ENCODE results near the gene ADNP. TPM values are rescaled to one million over a fixed set of nuclear protein-coding genes. Genes with fewer than 3 reads are reported as not detected.

The ADNP gene
- total RNA-seq, 1 experiment from 2014 or later: 106 TPM

GRCh38 chr20:50842821-50843220, 88.4 kb downstream of the ADNP start:
- CTCF ChIA-PET: no interaction called here
- H3K27me3 Mint-ChIP-seq (ENCODE audit: low read depth): no peaks in the 10 kb centered on the region
- POLR2A ChIA-PET: no interaction called here
- no peak for TF ChIP-seq NR2C2 (CRISPR knock-in tag; IDR thresholded peaks at IDR 0.05)
- TF ChIP-seq ZNF317 (CRISPR knock-in tag; IDR thresholded peaks at IDR 0.05; ENCODE audit: borderline replicate concordance, low read depth): no peak
- no peak for TF ChIP-seq SMAD3 (CRISPR knock-in tag; IDR thresholded peaks at IDR 0.05; ENCODE audit: borderline replicate concordance)
- no peak for TF ChIP-seq CREB1 (CRISPR knock-in tag; IDR thresholded peaks at IDR 0.05)
- TF ChIP-seq ETV6 (CRISPR knock-in tag; IDR thresholded peaks at IDR 0.05): no peak
- TF ChIP-seq NFYB (CRISPR knock-in tag; conservative IDR thresholded peaks at IDR 0.05; ENCODE audit: low read depth): no peak
- TF ChIP-seq, protein P1, sequence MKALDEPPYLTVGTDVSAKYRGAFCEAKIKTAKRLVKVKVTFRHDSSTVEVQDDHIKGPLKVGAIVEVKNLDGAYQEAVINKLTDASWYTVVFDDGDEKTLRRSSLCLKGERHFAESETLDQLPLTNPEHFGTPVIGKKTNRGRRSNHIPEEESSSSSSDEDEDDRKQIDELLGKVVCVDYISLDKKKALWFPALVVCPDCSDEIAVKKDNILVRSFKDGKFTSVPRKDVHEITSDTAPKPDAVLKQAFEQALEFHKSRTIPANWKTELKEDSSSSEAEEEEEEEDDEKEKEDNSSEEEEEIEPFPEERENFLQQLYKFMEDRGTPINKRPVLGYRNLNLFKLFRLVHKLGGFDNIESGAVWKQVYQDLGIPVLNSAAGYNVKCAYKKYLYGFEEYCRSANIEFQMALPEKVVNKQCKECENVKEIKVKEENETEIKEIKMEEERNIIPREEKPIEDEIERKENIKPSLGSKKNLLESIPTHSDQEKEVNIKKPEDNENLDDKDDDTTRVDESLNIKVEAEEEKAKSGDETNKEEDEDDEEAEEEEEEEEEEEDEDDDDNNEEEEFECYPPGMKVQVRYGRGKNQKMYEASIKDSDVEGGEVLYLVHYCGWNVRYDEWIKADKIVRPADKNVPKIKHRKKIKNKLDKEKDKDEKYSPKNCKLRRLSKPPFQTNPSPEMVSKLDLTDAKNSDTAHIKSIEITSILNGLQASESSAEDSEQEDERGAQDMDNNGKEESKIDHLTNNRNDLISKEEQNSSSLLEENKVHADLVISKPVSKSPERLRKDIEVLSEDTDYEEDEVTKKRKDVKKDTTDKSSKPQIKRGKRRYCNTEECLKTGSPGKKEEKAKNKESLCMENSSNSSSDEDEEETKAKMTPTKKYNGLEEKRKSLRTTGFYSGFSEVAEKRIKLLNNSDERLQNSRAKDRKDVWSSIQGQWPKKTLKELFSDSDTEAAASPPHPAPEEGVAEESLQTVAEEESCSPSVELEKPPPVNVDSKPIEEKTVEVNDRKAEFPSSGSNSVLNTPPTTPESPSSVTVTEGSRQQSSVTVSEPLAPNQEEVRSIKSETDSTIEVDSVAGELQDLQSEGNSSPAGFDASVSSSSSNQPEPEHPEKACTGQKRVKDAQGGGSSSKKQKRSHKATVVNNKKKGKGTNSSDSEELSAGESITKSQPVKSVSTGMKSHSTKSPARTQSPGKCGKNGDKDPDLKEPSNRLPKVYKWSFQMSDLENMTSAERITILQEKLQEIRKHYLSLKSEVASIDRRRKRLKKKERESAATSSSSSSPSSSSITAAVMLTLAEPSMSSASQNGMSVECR (CRISPR knock-in tag; IDR thresholded peaks at IDR 0.05; ENCODE audit: borderline replicate concordance): no peak
- no peak for TF ChIP-seq MAX (CRISPR knock-in tag; IDR thresholded peaks at IDR 0.05)
- TF ChIP-seq, protein P2, sequence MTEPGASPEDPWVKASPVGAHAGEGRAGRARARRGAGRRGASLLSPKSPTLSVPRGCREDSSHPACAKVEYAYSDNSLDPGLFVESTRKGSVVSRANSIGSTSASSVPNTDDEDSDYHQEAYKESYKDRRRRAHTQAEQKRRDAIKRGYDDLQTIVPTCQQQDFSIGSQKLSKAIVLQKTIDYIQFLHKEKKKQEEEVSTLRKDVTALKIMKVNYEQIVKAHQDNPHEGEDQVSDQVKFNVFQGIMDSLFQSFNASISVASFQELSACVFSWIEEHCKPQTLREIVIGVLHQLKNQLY (CRISPR knock-in tag; IDR thresholded peaks at IDR 0.05): no peak
- ATAC-seq: no peak
- H3K27ac Mint-ChIP-seq: peak overlapping the region; percentile 66; the same call in 1 of the 2 replicates
- no peaks in the 10 kb centered on the region for H3K4me1 Mint-ChIP-seq
- H3K9me3 Mint-ChIP-seq: no peaks in the 10 kb centered on the region
- H3K36me3 Mint-ChIP-seq: no peaks in the 10 kb centered on the region
- no peak for DNase-seq (ENCODE audit: low spot score)
- no peak overlapping the region for H3K4me3 Mint-ChIP-seq

Other genes starting within 250 kb of the ADNP start
- 5.4 to 6.5 TPM (median 6.0 TPM) in 3 replicates for gene RIPOR3, start 239.9 kb downstream of the ADNP start, total RNA-seq (2021)
- 29.6 to 38.0 TPM (median 37.5 TPM) in 3 replicates for gene PARD6B, start 199.9 kb downstream of the ADNP start, total RNA-seq (2021)
- 25.8 to 31.0 TPM (median 29.8 TPM) in 3 replicates for gene BCAS4, start 136.4 kb downstream of the ADNP start, total RNA-seq (2021)
- 50.0 to 57.8 TPM (median 50.4 TPM) in 3 replicates for gene DPM1, start 27.1 kb upstream of the ADNP start, total RNA-seq (2021)
- 6.0 to 6.7 TPM (median 6.0 TPM) in 3 replicates for gene MOCS3, start 27.4 kb upstream of the ADNP start, total RNA-seq (2021)
- gene KCNG1, start 91.7 kb upstream of the ADNP start, total RNA-seq (2021): 31.2 to 34.6 TPM (median 31.6 TPM) in 3 replicates